MM.1S (cell line): ENCODE measurements around the gene PRR33.

ENCODE experiments used
- DNase-seq: peaks from one replicate; pipeline ENCODE4 v3.0.0-alpha.2; 2015
- H2AFZ ChIP-seq: fragments of 300-600 bp; sonication (generic); 2 replicates; pipeline ENCODE4 v1.6.0; 2016; ENCODE audit warnings: antibody characterized with exemption, low read length
- H3F3A ChIP-seq: fragments of 300-600 bp; sonication (generic); 2 replicates; pipeline ENCODE4 v1.6.1; 2016; ENCODE audit warnings: mild to moderate bottlenecking, antibody characterized with exemption, low read length, moderate library complexity, mixed read lengths; ENCODE audit not compliant: insufficient read depth
- H3K27ac ChIP-seq: fragments of 300-600 bp; sonication (generic); 2 replicates; pipeline ENCODE4 v1.5.1; 2016; ENCODE audit warnings: mild to moderate bottlenecking, low read length
- H3K27me3 ChIP-seq: fragments of 300-600 bp; sonication (generic); replicated peaks from 2 replicates; pipeline ENCODE4 v1.6.0; 2016; ENCODE audit warnings: low read length; ENCODE audit not compliant: insufficient read depth
- H3K36me3 ChIP-seq: fragments of 300-600 bp; sonication (generic); replicated peaks from 2 replicates; pipeline ENCODE4 v1.6.1; 2016; ENCODE audit warnings: mild to moderate bottlenecking, low read length, mixed read lengths; ENCODE audit not compliant: insufficient read depth
- H3K4me1 ChIP-seq: fragments of 300-600 bp; sonication (generic); 2 replicates; pipeline ENCODE4 v1.6.1; 2016; ENCODE audit warnings: low read length, mixed read lengths
- H3K4me2 ChIP-seq: fragments of 300-600 bp; sonication (generic); 2 replicates; pipeline ENCODE4 v1.6.0; 2016; ENCODE audit warnings: low read depth, low read length
- H3K4me3 ChIP-seq: fragments of 300-600 bp; sonication (generic); 2 replicates; pipeline ENCODE4 v1.5.1; 2016; ENCODE audit warnings: low read length, mixed read lengths
- H3K79me2 ChIP-seq: fragments of 300-600 bp; sonication (generic); 2 replicates; pipeline ENCODE4 v1.6.1; 2016; ENCODE audit warnings: mixed run types, low read length, mixed read lengths
- H3K9ac ChIP-seq: fragments of 300-600 bp; sonication (generic); 2 replicates; pipeline ENCODE4 v1.6.1; 2016; ENCODE audit warnings: low read length, mixed read lengths
- H3K9me2 ChIP-seq: fragments of 300-600 bp; sonication (generic); replicated peaks from 2 replicates; pipeline ENCODE4 v1.6.1; 2016; ENCODE audit warnings: mild to moderate bottlenecking, low read length, mixed read lengths; ENCODE audit not compliant: insufficient read depth
- H3K9me3 ChIP-seq: fragments of 300-600 bp; sonication (generic); replicated peaks from 2 replicates; pipeline ENCODE4 v1.6.1; 2016; ENCODE audit warnings: mild to moderate bottlenecking, low read length, mixed read lengths; ENCODE audit not compliant: insufficient read depth
- H4K20me1 ChIP-seq: fragments of 300-600 bp; sonication (generic); 2 replicates; pipeline ENCODE4 v1.6.1; 2016; ENCODE audit warnings: mild to moderate bottlenecking, low read length, moderate library complexity, mixed read lengths; ENCODE audit not compliant: insufficient read depth
- EZH2 ChIP-seq: fragments of 300-600 bp; sonication (generic); optimal IDR thresholded peaks from 2 replicates; pipeline ENCODE3; 2017; ENCODE audit warnings: low read depth, mild to moderate bottlenecking, antibody characterized with exemption, low read length, mixed read lengths
- EZH2phosphoT487 ChIP-seq: fragments of 300-600 bp; sonication (generic); IDR thresholded peaks from 2 replicates; pipeline ENCODE4 v1.6.1; 2018; ENCODE audit warnings: antibody characterized with exemption, low read length
- TF ChIP-seq, protein P1 (sequence below): fragments of 300-600 bp; sonication (generic); IDR thresholded peaks from 2 replicates; pipeline ENCODE4 v1.5.1; 2016; ENCODE audit warnings: antibody characterized with exemption, low read length, mixed read lengths

PRR33 gene

DNA sequence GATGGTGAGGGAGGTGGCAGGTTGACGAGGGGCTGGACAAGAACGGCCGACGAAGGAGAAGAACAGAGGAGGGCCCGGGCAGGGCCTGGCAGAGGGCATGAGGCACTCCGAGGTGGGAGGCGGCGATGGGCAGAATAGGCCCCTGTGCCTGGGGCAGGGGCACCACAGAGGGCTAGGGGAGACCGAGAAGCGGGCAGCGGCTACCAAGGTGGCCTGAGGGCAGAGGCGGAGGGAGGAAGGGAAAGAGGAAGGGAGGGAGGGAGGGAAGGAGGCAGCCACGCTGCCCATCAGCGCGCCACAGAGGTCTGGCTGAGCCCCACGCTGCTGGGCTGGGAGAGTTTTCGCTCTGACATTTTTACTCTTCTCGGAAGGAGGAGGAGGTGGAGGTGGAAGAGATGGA is 27.5 kb downstream of the PRR33 start:
- H3K27ac ChIP-seq, result no peak overlapping the region
- no peaks in the 10 kb centered on the region for H3K9me3 ChIP-seq
- no peaks in the 10 kb centered on the region for H3K9me2 ChIP-seq
- peaks cover 36% of the 10 kb centered on the region for H3K79me2 ChIP-seq
- no peak overlapping the region for H3K4me3 ChIP-seq
- no peak overlapping the region for H3K4me2 ChIP-seq
- TF ChIP-seq EZH2phosphoT487 (no peak), EZH2 (no peak)
- TF ChIP-seq, protein P1, sequence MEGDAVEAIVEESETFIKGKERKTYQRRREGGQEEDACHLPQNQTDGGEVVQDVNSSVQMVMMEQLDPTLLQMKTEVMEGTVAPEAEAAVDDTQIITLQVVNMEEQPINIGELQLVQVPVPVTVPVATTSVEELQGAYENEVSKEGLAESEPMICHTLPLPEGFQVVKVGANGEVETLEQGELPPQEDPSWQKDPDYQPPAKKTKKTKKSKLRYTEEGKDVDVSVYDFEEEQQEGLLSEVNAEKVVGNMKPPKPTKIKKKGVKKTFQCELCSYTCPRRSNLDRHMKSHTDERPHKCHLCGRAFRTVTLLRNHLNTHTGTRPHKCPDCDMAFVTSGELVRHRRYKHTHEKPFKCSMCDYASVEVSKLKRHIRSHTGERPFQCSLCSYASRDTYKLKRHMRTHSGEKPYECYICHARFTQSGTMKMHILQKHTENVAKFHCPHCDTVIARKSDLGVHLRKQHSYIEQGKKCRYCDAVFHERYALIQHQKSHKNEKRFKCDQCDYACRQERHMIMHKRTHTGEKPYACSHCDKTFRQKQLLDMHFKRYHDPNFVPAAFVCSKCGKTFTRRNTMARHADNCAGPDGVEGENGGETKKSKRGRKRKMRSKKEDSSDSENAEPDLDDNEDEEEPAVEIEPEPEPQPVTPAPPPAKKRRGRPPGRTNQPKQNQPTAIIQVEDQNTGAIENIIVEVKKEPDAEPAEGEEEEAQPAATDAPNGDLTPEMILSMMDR, result no peak
- no peak overlapping the region for H2AFZ ChIP-seq
- no peak overlapping the region for H3K9ac ChIP-seq
- no peaks in the 10 kb centered on the region; the same call in 1 of the 2 replicates for H4K20me1 ChIP-seq
- DNase-seq, result no peak
- H3K27me3 ChIP-seq, result peaks cover 5% of the 10 kb centered on the region; the same call in 1 of the 2 replicates
- no peaks in the 10 kb centered on the region for H3K4me1 ChIP-seq
- H3K36me3 ChIP-seq, result no peaks in the 10 kb centered on the region
- H3F3A ChIP-seq, result no peaks in the 10 kb centered on the region

DNA sequence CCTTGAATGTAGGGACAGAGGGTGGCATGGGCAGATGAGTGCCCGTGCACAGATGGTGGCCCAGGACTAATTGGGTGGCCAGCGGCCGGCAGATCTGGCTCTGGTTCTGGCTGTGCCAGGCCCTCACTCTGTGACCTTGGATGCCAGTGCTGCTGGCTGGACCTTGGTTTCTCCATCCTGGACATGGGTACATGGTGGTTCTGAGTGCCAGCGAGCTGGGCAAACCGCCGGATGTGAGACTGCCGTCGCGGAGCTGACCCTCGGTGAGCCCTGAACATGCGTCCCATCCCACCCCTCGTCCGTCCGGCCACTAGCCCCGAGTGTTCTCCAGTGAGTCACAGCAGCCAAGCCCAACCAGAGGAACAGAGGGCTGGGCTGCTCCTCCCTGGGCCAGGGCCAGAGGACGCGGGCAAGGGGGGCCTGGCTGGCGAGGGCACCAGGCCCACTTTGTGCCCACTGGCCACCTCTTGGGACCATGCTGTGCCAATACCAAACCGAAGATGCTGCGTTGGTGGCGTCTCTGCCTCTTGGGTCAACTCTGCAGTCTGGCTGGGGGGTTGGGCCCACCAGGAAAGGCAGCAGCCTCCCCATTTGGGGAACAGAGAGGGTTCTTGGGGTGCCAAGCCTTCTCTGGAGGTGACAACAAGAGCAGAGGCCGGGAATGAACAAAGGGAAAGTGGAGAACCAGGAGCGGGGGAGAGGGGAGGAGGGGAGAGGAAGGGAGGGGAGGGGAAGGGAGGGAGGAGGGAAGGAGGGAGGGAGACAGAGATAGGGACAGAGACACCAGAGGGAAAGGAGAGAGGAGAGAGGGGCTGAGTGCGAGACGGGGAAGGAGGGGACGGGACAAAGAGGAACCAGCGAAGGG is 28.1 kb downstream of the PRR33 start:
- no peak for DNase-seq
- Histone ChIP-seq H3K27ac (no peak overlapping the region), H3K9me3 (no peaks in the 10 kb centered on the region), H3F3A (no peaks in the 10 kb centered on the region), H3K9ac (no peak overlapping the region), H3K79me2 (peaks cover 33% of the 10 kb centered on the region), H3K4me1 (no peaks in the 10 kb centered on the region), H2AFZ (no peak overlapping the region), H3K4me2 (no peak overlapping the region), H4K20me1 (no peaks in the 10 kb centered on the region; the same call in 1 of the 2 replicates), H3K27me3 (no peaks in the 10 kb centered on the region; the same call in 1 of the 2 replicates), H3K36me3 (no peaks in the 10 kb centered on the region), H3K9me2 (no peaks in the 10 kb centered on the region), H3K4me3 (no peak overlapping the region)
- no peak for TF ChIP-seq EZH2phosphoT487
- TF ChIP-seq, protein P1, result no peak
- TF ChIP-seq EZH2, result no peak

DNA sequence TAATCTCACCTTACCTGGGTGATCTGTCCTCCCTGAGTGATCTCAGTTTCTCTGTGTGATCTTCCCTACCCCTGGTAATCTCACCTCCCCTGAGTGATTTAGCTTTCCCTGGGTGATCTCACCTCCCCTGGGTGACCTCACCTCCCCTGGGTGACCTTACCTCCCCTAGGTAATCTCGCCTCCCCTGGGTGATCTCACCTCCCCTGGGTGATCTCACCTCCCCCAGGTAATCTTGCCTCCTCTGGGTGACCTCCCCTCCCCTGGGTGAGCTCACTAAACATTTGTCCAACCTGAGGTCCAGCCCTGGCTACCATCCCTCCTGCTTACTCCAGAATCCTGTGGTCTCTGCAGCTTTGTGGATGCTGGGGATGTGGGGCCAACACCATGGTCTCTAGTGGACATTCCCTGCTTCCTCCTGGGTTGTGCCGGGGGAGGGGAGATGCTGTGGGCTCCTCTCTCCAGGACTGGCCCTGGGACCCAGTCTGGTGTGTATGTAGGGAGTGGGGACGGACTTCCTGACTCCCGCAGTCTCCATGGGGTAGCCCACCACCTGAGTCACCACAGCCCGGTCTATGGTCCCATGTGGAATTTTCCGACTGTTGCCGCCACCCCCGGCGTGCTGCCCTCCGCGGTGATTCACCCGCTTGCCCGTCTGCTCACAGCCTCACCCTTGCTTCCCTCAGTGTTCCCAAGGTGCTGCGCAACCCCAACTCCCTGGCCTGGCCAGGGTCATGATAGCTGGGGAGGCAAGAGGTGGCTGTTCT is 28.9 kb downstream of the PRR33 start:
- no peak overlapping the region for H2AFZ ChIP-seq
- H3K27me3 ChIP-seq, result no peaks in the 10 kb centered on the region; the same call in 1 of the 2 replicates
- no peaks in the 10 kb centered on the region; the same call in 1 of the 2 replicates for H4K20me1 ChIP-seq
- peaks cover 34% of the 10 kb centered on the region for H3K79me2 ChIP-seq
- no peak overlapping the region for H3K27ac ChIP-seq
- no peak overlapping the region for H3K4me2 ChIP-seq
- no peaks in the 10 kb centered on the region for H3K4me1 ChIP-seq
- no peaks in the 10 kb centered on the region for H3K9me2 ChIP-seq
- no peak for DNase-seq
- H3F3A ChIP-seq, result no peaks in the 10 kb centered on the region
- H3K9ac ChIP-seq, result no peak overlapping the region
- no peaks in the 10 kb centered on the region for H3K9me3 ChIP-seq
- no peak overlapping the region for H3K4me3 ChIP-seq
- H3K36me3 ChIP-seq, result no peaks in the 10 kb centered on the region
- TF ChIP-seq EZH2 (no peak), EZH2phosphoT487 (no peak)
- TF ChIP-seq, protein P1, result no peak
